HG02588 (cell line): Measurements from ENCODE around the gene RBM12.
A peak's percentile ranks its signal among the peaks of the same experiment; 100 is the strongest.
"Not testable (repeated sequence)": the region's sequence is repeated elsewhere in the genome, so short reads cannot be mapped to it uniquely, and the experiment has no call there.

ENCODE experiments used
- ATAC-seq: cut with Tn5 transposase; IDR thresholded peaks from one replicate; pipeline ENCODE4 v1.9.1; 2021; ENCODE audit warnings: mild to moderate bottlenecking, moderate library complexity; ENCODE audit not compliant: unreplicated experiment

The RBM12 gene

GRCh38 chr20:35664466-35665206 lies at the start of gene RBM12, which contains the start of gene CPNE1:
Gene RBM12, minus strand, starts transcription at chr20:35664900. Its CDS starts 9,578 bp downstream, at chr20:35655322.
Gene CPNE1, minus strand, starts transcription at chr20:35664900. Its CDS starts 31,977 bp downstream, at chr20:35632923.
- ATAC-seq, result peak; percentile 66

- no peak for ATAC-seq
Observed at GRCh38 chr20:35714127-35714526, 49.4 kb upstream of the RBM12 start.

- not testable (repeated sequence) for ATAC-seq
Observed at GRCh38 chr20:35713120-35713519, 48.4 kb upstream of the RBM12 start.

- no peak for ATAC-seq
Observed at GRCh38 chr20:35711588-35712209, 47.0 kb upstream of the RBM12 start.

GRCh38 chr20:35710884-35711587 lies 46.3 kb upstream of the RBM12 start:
- no peak for ATAC-seq

GRCh38 chr20:35710039-35710438 lies 45.3 kb upstream of the RBM12 start:
- no peak for ATAC-seq

- ATAC-seq, result no peak
Observed at GRCh38 chr20:35709259-35709658, 44.6 kb upstream of the RBM12 start.

GRCh38 chr20:35708502-35708901 lies 43.8 kb upstream of the RBM12 start:
- ATAC-seq, result no peak

GRCh38 chr20:35706591-35707529 lies 42.2 kb upstream of the RBM12 start:
- ATAC-seq, result not testable (repeated sequence)

GRCh38 chr20:35705894-35706293 lies 41.2 kb upstream of the RBM12 start:
- not testable (repeated sequence) for ATAC-seq

- ATAC-seq, result no peak
Observed at GRCh38 chr20:35704514-35705261, 40.0 kb upstream of the RBM12 start.

- no peak for ATAC-seq
Observed at GRCh38 chr20:35702824-35703695, 38.4 kb upstream of the RBM12 start.

- no peak for ATAC-seq
Observed at GRCh38 chr20:35702051-35702823, 37.5 kb upstream of the RBM12 start.

- ATAC-seq, result no peak
Observed at GRCh38 chr20:35700625-35701148, 36.0 kb upstream of the RBM12 start.

GRCh38 chr20:35699957-35700624 lies 35.4 kb upstream of the RBM12 start:
- ATAC-seq, result no peak

GRCh38 chr20:35699127-35699956 lies 34.6 kb upstream of the RBM12 start, which contains the start of the genes NFS1 and ROMO1:
Gene NFS1, minus strand, starts transcription at chr20:35699352. Its CDS starts 64 bp downstream, at chr20:35699288.
Gene ROMO1, plus strand, starts transcription at chr20:35699405. Its CDS starts 228 bp downstream, at chr20:35699633.
- peak; percentile 79 for ATAC-seq
